GM19351 (cell line): ENCODE results near the gene ORMDL2.
"Not testable (repeated sequence)": the region's sequence is repeated elsewhere in the genome, so short reads cannot be mapped to it uniquely, and the experiment has no call there.

ENCODE experiments used
- ATAC-seq: cut with Tn5 transposase; IDR thresholded peaks from one replicate; pipeline ENCODE4 v1.9.1; 2021; ENCODE audit warnings: mild to moderate bottlenecking, moderate library complexity; ENCODE audit not compliant: unreplicated experiment

ORMDL2 gene

GRCh38 chr12:55827806-55828205 lies 10.0 kb downstream of the ORMDL2 start:
- ATAC-seq, result no peak

- ATAC-seq, result no peak
These were observed 10.5 kb downstream of the ORMDL2 start for GRCh38 chr12:55828357-55828756.

GRCh38 chr12:55829967-55830600 lies 12.2 kb downstream of the ORMDL2 start:
- ATAC-seq, result peak; percentile 14

DNA sequence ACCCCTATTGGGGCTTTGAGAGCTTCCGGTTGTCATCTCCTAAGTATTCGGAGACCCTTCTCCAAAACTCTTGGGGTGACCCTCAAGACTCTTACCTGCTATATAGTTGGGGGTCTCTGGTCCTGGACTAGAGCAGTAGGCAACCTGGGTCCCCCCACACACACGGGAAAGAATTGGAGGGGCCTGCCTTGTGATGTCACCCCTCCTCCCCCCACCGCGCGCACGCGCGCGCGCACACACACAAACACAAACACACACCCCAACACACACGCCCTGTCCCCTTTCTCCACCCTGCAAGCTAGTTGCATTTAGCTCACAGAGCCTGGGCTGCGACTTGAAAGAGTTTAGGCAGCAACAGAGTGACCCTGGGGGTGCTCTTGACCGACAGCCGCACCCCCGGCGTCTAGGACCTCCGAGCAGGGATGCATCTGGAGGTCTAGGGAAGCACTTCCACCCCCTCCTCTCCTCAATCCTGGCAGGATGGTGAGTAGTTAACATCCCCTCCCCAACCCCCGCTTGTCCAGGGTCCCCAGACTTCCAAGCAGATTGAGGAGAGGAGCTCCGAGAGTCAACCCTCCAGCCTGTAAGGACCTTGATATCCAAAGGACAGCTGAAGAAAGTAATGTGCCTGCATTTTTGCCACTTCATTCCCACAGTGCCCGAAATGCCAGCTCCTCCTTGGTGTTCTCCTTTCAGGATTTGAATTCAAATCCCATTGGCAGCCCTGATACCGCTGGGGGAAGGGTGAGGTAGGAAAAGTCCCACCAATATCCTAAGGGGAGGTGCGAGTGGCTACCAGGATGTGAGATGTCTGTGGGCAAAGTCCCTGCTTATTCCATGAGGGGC lies 13.0 kb downstream of the ORMDL2 start:
- no peak for ATAC-seq

- no peak for ATAC-seq
These were observed 13.6 kb downstream of the ORMDL2 start for GRCh38 chr12:55831447-55831815.

GRCh38 chr12:55833056-55833455 lies 15.2 kb downstream of the ORMDL2 start:
- ATAC-seq, result no peak

DNA sequence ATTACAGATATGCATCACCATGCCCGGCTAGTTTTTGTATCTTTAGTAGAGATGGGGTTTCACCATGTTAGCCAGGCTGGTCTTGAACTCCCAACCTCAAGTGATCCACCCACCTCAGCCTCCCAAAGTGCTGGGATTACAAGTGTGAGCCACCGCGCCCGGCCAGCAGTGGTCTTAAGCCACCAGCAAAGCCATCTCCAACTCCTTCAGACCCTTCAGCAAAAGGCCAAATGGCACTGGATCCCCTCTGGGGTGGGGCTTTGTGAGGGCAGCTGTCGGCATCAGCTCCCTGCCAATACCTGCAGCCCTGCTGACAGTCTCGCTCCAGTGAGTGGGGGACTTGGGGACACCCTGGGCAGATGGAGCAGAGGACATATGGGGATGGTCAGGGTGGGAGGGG lies 16.6 kb downstream of the ORMDL2 start:
- not testable (repeated sequence) for ATAC-seq

GRCh38 chr12:55838361-55838760 lies 20.5 kb downstream of the ORMDL2 start:
- no peak for ATAC-seq

DNA sequence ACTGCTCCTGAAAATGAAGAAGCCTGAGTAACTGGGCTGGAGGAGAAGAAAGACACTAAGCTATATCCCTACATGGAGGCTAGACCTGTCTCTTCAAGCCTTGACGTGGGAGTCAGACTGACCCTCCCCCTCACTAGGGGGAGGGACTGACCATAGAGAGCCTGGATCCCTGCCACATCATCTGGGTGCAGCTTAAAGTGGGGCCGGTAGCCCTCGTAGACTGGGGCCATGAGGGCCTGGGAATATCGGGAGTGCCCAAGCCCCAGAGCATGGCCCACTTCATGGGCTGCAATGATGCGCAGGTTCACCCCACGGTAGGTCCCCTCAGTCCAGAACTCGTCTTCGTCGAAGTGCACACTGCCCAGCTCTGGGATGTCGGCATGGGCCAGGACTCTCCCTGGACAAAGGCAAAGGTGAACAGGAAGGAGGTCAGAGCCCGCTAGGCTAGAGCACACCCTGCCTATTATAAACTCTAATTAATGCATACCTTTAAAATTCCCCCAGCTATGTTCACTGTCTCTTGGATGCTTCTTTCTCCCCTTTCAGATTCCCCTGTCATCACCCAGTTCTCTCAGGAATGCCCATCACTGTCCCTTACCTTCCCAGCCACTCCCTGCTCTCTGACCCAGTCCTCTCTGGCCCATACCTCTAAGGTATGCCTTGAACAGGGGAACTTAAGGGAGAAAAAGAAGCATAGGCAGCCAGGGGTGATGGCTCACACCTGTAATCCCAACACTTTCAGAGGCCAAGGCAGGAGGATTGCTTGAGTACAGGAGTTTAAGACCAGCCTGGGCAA lies 21.7 kb downstream of the ORMDL2 start:
- ATAC-seq, result no peak

DNA sequence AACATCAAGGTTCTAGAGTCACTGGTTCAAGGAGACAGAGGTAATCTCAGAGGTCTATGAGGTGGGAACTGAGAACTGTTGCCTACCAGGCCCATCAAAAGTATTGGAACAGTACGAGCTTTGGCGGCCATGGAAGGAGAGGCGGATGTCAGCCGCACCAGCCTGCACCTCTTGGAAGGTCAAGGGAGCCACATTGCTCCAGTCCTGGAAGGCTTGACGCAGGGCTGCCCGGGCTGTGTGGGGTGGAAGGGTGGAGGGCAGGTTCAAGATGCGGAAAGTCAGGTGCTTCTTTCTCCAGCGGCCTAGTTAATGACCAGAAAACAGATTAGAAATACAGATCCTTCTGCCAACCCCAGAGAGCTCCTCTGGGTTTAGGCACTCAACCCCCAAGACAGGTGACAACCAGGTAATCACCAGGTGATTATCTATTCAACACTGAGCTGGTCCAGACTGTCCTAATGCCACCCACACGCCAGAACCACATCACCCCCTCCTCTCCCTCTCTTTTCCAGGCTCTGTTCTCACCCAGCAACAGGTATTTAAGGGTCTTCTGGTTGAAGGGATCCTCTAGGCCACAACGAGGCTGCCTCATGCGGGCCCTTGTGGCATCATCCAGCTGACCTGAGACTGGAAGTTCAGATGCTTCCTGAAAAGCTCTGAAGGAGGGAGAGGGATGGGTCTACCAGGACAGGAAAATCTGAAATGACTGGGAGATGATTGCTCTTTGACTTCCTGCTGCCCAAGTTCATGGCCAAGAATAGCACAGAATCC lies 22.9 kb downstream of the ORMDL2 start:
- ATAC-seq, result no peak

DNA sequence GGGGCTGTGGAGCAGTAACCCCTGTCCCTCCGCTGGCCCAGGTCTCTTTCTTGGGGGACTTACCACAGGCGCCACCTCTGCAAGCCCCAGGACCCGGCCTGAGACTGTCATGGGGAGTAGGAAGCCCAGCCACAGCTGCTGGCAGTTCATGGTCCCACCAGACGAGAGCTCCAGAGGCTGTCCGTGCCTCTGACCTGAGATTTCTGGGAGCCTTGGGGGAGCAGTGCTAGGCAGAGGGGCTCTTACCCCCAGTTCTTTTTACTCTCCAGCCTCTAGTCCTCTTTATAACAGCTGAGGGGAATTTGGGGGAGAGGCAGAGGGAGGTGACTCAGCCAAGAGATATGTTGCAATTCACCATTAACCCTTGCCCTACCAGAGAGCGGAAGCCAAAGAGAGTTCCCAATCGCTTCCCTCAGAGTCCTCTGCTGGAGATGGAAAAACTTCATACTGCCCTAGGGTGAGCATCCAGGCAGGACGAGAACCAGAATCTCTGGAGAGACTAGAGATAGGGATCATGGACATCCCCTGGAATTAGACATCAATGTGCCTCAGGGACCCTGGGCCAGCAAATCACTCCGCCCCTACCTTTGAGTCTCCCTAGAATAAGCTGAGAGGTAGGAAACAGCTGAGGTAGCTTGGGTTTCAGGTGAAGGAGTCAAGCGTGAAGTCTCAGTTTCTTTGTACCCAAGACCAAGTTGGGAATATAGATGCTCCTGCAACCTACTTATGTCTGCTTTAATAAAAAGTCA lies 25.0 kb downstream of the ORMDL2 start, which contains the start of gene MMP19:
Gene MMP19 (minus strand): TSS at position 256 of the 749 bp plus-strand sequence. CDS start 106 bp downstream, at position 150.
- no peak for ATAC-seq

- ATAC-seq, result no peak
These were observed 25.6 kb downstream of the ORMDL2 start for GRCh38 chr12:55843431-55843830.

GRCh38 chr12:55844961-55845360 lies 27.1 kb downstream of the ORMDL2 start:
- ATAC-seq, result no peak

GRCh38 chr12:55845361-55845760 lies 27.5 kb downstream of the ORMDL2 start:
- ATAC-seq, result no peak

DNA sequence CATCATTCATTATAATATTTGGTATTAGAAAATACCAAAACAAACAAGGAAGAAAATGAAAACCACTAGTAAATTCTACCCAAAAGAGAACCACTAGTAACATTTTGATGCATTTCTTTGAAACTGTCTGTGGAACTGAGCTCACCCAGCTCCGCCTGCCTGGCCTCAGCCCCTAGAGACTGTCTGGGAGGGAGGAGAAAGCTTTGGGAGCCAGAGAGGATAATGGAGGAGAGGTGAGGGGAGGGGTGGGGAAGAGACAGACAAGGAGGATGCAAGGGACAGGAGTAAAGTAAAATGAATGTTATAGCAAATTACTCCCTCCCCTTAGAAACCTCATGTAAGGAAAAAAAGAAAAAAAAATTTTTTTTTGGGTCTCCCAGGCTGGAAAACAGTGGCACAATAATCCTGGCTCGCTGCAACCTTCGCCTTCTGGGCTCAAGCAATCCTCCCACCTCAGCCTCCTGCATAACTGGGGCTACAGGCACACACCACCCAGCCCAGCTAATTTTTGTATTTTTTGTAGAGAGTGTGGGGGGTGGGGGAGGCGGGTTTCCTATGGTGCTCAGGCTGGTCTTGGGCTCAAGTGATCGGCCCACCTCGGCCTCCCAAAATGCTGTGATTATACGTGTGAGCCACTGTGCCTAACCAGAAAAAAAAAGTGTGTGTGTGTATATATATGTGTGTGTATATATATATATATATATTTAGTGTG lies 28.1 kb downstream of the ORMDL2 start:
- ATAC-seq, result no peak

DNA sequence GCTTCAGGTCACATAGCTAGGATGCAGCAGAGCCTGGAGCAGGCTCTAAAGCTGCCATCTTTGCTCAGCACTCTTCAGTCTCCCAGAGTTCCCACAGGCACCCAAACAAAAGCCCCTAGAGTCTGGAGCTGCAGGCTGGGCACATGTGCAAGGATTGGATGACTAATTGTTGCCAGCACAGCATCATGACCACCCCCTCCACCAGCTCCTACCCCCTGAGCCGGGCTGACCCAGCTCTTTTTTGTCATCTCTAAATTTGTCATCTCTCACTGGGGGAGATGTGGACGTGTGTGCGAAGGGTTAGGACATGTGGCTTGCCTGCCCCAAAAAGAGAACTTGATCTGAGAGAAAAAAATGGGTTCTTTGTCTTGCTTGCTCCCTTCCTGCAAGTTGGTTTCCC lies 29.2 kb downstream of the ORMDL2 start:
- no peak for ATAC-seq

GRCh38 chr12:55847603-55848291 lies 29.9 kb downstream of the ORMDL2 start:
- no peak for ATAC-seq

GRCh38 chr12:55849616-55850343 lies 31.9 kb downstream of the ORMDL2 start:
- no peak for ATAC-seq
